Pancreas (tissue), 10 donors: Measurements from ENCODE around the gene ZBP1. TPM values are rescaled to one million over a fixed set of nuclear protein-coding genes. Genes with fewer than 3 reads are reported as not detected.

Experiments used
- ATAC-seq, 4 donors: fragments of 200-7000 bp; cut with Tn5 transposase; one replicate each; pipeline versions ENCODE4 v1.8.0 to v1.9.1; 2020; ENCODE audit warnings: mild to moderate bottlenecking in 4 of 4, moderate library complexity in 4 of 4
- DNase-seq, 6 donors: peaks; one replicate each; pipeline ENCODE4 v3.0.0-alpha.2; 2020
- FAIRE-seq: peaks from 2 replicates; lab custom pipeline; 2012; peaks lifted over from hg19 to GRCh38; lab: Jason Lieb, UNC
- H3K27ac ChIP-seq, 4 donors: fragments of 200-600 bp; sonication (generic); 1 replicate in 3 of 4; 2 replicates in 1 of 4; pipeline versions ENCODE4 v1.5.0 to v1.8.0; 2020
- H3K27me3 ChIP-seq, 4 donors: fragments of 200-600 bp; one replicate each; pipeline ENCODE4 v1.8.0; 2021
- H3K36me3 ChIP-seq, 3 donors: fragments of 200-600 bp; sonication (generic) in 1 of 3; one replicate each; pipeline versions ENCODE4 v1.5.0 to v1.8.0; 2020 to 2021
- H3K4me1 ChIP-seq, 3 donors: fragments of 200-600 bp; one replicate each; pipeline ENCODE4 v1.8.0; 2021
- H3K4me3 ChIP-seq, 4 donors: fragments of 200-600 bp; sonication (generic) in 2 of 4; one replicate each; pipeline versions ENCODE4 v1.5.0 to v1.8.0; 2020 to 2021
- H3K9me3 ChIP-seq, 4 donors: fragments of 200-600 bp; one replicate each; pipeline ENCODE4 v1.8.0; 2021
- WGBS, 2 donors: extraction: QIAGEN DNeasy Blood & Tissue Kit; methylation state at CpG; one replicate each; pipeline ENCODE4 v1.1.7; 2013; 5-methylcytosine and 5-hydroxymethylcytosine counted together
- intact Hi-C, 3 donors: fragments of 100-400 bp; cut with DNase I; formaldehyde crosslinking; loops; one replicate each; pipeline versions ENCODE4 v1.11.1 to v1.14.2; 2022
- polyA plus RNA-seq, 2 donors: library from polyadenylated mRNA; stranded (reverse); fragments of 200-250 nt; gene quantifications; one replicate each; pipeline ENCODE4 v1.2.3, GENCODE V29; 2013
- total RNA-seq, 6 donors: library from RNA; stranded (reverse); fragmentation: NEBNext Ultra II Directional in 4 of 6; extraction: Animal tissue kit (Norgen Biotek cat#: 25700) in 4 of 6; gene quantifications; one replicate each; pipeline versions ENCODE4 v1.2.1 to v1.2.4, GENCODE V29; 2021 to 2023
- TF ChIP-seq, protein P1 (sequence below), 4 donors: fragments of 200-600 bp; sonication (generic) in 3 of 4; IDR thresholded peaks; one replicate each; pipeline versions ENCODE4 v1.5.0 to v1.8.0; 2021; ENCODE audit warnings: antibody characterized with exemption in 4 of 4
- donor health status: healthy with polysubstance abuse.
- donor health status: DM: no; HTN: no; CAD: no; lungs with moderate emphysema.
- donor health status: DM: no; HTN: no; CAD: no.
- donor health status: control.
- donor health status: control.
- donor health status: Bipolar disorder and iron deficiency.
- donor health status: DM: yes; HTN: yes; CAD: no.
- donor health status: DM: no; HTN: no; CAD: no.
- donor health status: DM: no; HTN: no; CAD: no.
- donor health status: DM: yes; HTN: yes; CAD: no.

ZBP1 gene
- total and polyA plus RNA-seq, 8 donors: 0.09 to 0.90 (median 0.17) TPM; not detected in 3

DNA sequence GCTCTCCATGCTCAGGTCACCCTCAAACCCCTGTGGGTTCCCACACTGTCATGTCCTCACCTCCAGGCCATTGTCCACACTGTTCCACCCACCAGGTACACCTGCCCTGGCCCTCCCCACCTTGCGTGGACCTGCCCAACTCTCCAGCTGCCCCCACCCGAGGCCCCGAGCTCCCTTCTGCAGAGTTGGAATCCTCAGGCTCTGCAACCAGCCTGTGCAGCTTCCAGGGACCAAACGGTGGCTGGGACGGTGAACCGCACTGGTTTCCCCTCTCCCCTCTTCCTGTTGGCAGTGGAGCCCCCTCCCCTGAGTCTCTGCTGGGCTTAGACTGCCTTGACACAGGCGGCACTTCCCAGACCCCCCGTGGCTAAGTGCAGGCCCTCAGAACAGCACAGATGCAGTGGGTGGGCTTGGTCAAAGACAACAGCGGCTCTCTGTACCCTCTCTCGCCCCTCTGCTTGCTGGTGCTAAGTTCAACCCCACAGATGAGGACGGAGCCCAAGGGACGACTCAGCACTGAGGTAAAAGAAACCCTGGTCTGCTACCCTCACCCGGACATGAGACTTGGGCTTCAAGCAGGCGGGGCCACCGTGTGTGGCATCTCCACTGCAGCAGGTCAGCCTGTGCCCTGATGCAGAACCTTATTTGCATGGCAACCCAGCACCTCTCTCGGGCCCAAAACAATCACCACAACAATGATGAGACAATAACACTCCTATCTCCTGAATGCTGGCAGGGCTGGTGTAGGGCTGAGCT, 11.0 kb downstream of the ZBP1 start:
- no peaks in the 10 kb centered on the region for H3K27me3 ChIP-seq
- FAIRE-seq (no peak), ATAC-seq (no peak), DNase-seq (no peak)
- H3K4me3 ChIP-seq: no peak overlapping the region
- no peak overlapping the region for H3K27ac ChIP-seq
- no peaks in the 10 kb centered on the region for H3K9me3 ChIP-seq
- H3K4me1 ChIP-seq: no peaks in the 10 kb centered on the region
- WGBS, 2 donors: 46 to 60% methylated on average over 16 of the region's 16 CpGs
- intact Hi-C loops: no loop called here
- TF ChIP-seq, protein P1, sequence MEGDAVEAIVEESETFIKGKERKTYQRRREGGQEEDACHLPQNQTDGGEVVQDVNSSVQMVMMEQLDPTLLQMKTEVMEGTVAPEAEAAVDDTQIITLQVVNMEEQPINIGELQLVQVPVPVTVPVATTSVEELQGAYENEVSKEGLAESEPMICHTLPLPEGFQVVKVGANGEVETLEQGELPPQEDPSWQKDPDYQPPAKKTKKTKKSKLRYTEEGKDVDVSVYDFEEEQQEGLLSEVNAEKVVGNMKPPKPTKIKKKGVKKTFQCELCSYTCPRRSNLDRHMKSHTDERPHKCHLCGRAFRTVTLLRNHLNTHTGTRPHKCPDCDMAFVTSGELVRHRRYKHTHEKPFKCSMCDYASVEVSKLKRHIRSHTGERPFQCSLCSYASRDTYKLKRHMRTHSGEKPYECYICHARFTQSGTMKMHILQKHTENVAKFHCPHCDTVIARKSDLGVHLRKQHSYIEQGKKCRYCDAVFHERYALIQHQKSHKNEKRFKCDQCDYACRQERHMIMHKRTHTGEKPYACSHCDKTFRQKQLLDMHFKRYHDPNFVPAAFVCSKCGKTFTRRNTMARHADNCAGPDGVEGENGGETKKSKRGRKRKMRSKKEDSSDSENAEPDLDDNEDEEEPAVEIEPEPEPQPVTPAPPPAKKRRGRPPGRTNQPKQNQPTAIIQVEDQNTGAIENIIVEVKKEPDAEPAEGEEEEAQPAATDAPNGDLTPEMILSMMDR (IDR thresholded peaks at IDR 0.05): no peak
- H3K36me3 ChIP-seq: no peaks in the 10 kb centered on the region

DNA sequence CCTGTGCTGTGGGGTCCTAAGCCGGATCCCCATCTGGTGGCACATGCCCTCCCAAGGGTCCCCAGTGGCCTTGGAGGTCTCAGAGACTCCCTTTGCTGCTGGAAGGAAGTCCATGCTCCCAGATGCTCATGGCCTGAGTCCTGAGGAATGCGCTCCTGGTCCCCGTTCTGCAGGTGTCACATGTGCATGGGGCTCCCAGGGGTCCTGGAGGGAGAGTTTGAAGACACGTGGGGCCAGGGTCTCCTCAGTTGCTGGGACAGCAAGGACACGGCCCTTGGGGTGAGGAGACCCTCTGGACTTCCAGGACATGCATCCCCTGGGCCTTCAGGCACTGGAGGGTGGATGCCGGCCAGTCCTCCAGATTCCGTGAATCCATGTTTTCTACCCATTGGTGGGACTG, 11.7 kb downstream of the ZBP1 start:
- 57 to 58% methylated on average over 7 of the region's 7 CpGs for WGBS, 2 donors
- intact Hi-C loops: no loop called here
- Histone ChIP-seq H3K27ac (no peak overlapping the region), H3K27me3 (no peaks in the 10 kb centered on the region), H3K36me3 (no peaks in the 10 kb centered on the region), H3K4me3 (no peak overlapping the region), H3K9me3 (no peaks in the 10 kb centered on the region), H3K4me1 (no peaks in the 10 kb centered on the region)
- FAIRE-seq (no peak), DNase-seq (no peak), ATAC-seq (no peak)
- TF ChIP-seq, protein P1 (IDR thresholded peaks at IDR 0.05): no peak

DNA sequence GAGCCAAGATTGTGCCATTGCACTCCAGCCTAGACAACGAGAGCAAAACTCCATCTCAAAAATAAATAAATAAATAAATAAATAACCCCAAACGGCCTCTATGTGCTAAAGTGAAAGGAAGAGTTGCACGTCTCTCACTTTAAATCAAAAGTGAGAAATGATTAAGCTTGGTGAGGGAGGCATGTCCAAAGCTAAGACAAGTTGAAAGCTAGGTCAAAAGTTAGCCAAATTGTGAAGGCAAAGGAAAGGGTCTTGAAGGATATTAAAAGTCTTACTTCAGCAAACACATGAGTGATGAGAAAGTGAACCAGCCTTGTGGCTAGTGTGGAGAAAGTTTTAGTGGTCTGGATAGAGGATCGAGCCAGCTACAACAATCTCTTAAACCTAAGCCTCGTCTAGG, 14.3 kb downstream of the ZBP1 start:
- ATAC-seq (no peak), FAIRE-seq (no peak), DNase-seq (no peak)
- H3K27ac ChIP-seq: no peak overlapping the region
- no peaks in the 10 kb centered on the region for H3K9me3 ChIP-seq
- intact Hi-C loops: no loop called here
- H3K4me3 ChIP-seq: no peak overlapping the region
- WGBS, 2 donors: 40 to 53% methylated on average over 5 of the region's 5 CpGs
- no peaks in the 10 kb centered on the region for H3K27me3 ChIP-seq
- TF ChIP-seq, protein P1 (IDR thresholded peaks at IDR 0.05): no peak
- no peaks in the 10 kb centered on the region for H3K4me1 ChIP-seq
- no peaks in the 10 kb centered on the region for H3K36me3 ChIP-seq

DNA sequence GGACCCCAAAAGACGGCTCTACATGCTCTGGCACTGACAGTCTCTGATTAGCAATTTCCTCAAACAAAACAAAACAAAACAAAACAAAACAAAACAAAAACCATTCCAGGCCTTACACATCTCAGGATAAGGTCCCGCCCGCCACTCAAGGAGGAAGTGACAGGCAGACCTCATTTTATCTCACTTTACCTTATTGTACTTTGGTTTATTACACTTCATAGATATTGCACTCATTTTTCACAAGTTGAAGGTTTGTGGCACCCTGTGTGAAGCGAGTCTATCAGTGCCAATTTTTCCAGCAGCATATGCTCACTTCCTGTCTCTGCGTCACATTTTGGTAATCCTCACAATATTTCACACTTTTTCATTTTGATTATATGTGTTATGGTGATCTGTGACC, 15.2 kb downstream of the ZBP1 start:
- Histone ChIP-seq H3K36me3 (no peaks in the 10 kb centered on the region), H3K4me3 (no peak overlapping the region), H3K9me3 (no peaks in the 10 kb centered on the region), H3K4me1 (no peaks in the 10 kb centered on the region), H3K27ac (no peak overlapping the region), H3K27me3 (no peaks in the 10 kb centered on the region)
- 38 to 47% methylated on average over 5 of the region's 5 CpGs for WGBS, 2 donors
- ATAC-seq (no peak), DNase-seq (no peak), FAIRE-seq (no peak)
- intact Hi-C loops: no loop called here
- TF ChIP-seq, protein P1 (IDR thresholded peaks at IDR 0.05): no peak

DNA sequence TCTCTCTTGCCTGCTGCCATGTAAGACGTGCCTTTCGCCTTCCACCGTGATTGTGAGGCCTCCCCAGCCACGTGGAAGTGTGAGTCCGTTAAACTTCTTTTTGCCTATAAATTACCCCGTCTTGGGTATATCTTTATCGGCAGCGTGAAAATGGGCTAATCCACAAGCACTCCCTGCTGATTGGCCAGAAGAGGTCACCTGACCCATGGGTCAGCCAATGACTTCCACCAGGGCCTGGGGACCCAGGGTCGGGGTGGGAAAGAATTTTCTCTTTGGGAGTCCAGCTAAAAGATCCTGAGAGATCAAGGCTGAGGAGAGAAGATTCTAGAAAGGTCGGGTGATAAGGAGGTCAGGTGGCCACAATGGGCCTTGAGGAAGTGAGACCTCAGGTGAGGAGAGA, 17.1 kb downstream of the ZBP1 start:
- Histone ChIP-seq H3K36me3 (no peaks in the 10 kb centered on the region), H3K27ac (no peak overlapping the region), H3K4me1 (no peaks in the 10 kb centered on the region), H3K27me3 (no peaks in the 10 kb centered on the region), H3K9me3 (no peaks in the 10 kb centered on the region), H3K4me3 (no peak overlapping the region)
- TF ChIP-seq, protein P1 (IDR thresholded peaks at IDR 0.05): no peak
- ATAC-seq (no peak), FAIRE-seq (no peak), DNase-seq (no peak)
- 77 to 86% methylated on average over 10 of the region's 10 CpGs for WGBS, 2 donors
- intact Hi-C loops: no loop called here
